Activated T-cell treated with anti-CD3 and anti-CD28 coated beads, Interleukin-2, amount 50 U/mL, for 4 hours (primary cell): Measurements from ENCODE around the gene IL25. TPM values are rescaled to one million over a fixed set of nuclear protein-coding genes. Genes with fewer than 3 reads are reported as not detected.

Experiments
- ATAC-seq, 2 donors: fragments of 200-7000 bp; cut with Tn5 transposase; one replicate each; pipeline ENCODE4 v1.10.0; 2021
- DNase-seq: peaks from one replicate; pipeline ENCODE4 v3.0.0-alpha.2; 2020
- H3K27me3 Mint-ChIP-seq: one replicate; pipeline ENCODE4 v1.8.0; 2021; ENCODE audit warnings: low read depth, mixed read lengths
- H3K36me3 Mint-ChIP-seq: one replicate; pipeline ENCODE4 v1.8.0; 2022; ENCODE audit warnings: mixed read lengths; ENCODE audit not compliant: insufficient read depth
- H3K4me1 Mint-ChIP-seq: one replicate; pipeline ENCODE4 v1.8.0; 2021; ENCODE audit warnings: low read depth, mixed read lengths
- H3K4me3 Mint-ChIP-seq: one replicate; pipeline ENCODE4 v1.8.0; 2021; ENCODE audit warnings: mild to moderate bottlenecking, moderate library complexity, mixed read lengths
- H3K9me3 Mint-ChIP-seq: one replicate; pipeline ENCODE4 v1.8.0; 2021; ENCODE audit warnings: mixed read lengths
- total RNA-seq, 3 donors: library from RNA; stranded (reverse); gene quantifications; one replicate each; pipeline ENCODE4 v1.2.1, GENCODE V29; 2021

IL25 gene
- total RNA-seq, 3 donors from 2014 or later: not detected

- H3K4me3 Mint-ChIP-seq: no peak overlapping the region
- no peak for DNase-seq
- H3K36me3 Mint-ChIP-seq: no peaks in the 10 kb centered on the region
- peaks cover under 1% of the 10 kb centered on the region for H3K4me1 Mint-ChIP-seq
- H3K9me3 Mint-ChIP-seq: no peaks in the 10 kb centered on the region
- peaks cover 18% of the 10 kb centered on the region for H3K27me3 Mint-ChIP-seq
- ATAC-seq: no peak
Measured at GRCh38 chr14:23347406-23348296, 25.0 kb upstream of the IL25 start.

GRCh38 chr14:23348297-23348655 is 24.3 kb upstream of the IL25 start:
- H3K27me3 Mint-ChIP-seq: peaks cover 21% of the 10 kb centered on the region
- ATAC-seq (no peak), DNase-seq (no peak)
- H3K9me3 Mint-ChIP-seq: no peaks in the 10 kb centered on the region
- H3K4me3 Mint-ChIP-seq: no peak overlapping the region
- H3K36me3 Mint-ChIP-seq: no peaks in the 10 kb centered on the region
- H3K4me1 Mint-ChIP-seq: peaks cover 6% of the 10 kb centered on the region

GRCh38 chr14:23349156-23349845 is 23.3 kb upstream of the IL25 start:
- peaks cover 6% of the 10 kb centered on the region for H3K4me1 Mint-ChIP-seq
- peaks cover 29% of the 10 kb centered on the region for H3K27me3 Mint-ChIP-seq
- DNase-seq: no peak
- H3K36me3 Mint-ChIP-seq: no peaks in the 10 kb centered on the region
- no peaks in the 10 kb centered on the region for H3K9me3 Mint-ChIP-seq
- no peak for ATAC-seq
- H3K4me3 Mint-ChIP-seq: no peak overlapping the region

- ATAC-seq (peak; percentile 38 to 45), DNase-seq (no peak)
- Mint-ChIP-seq H3K4me1 (peaks cover 6% of the 10 kb centered on the region), H3K4me3 (peak overlapping the region; percentile 73), H3K36me3 (no peaks in the 10 kb centered on the region), H3K27me3 (peaks cover 48% of the 10 kb centered on the region), H3K9me3 (no peaks in the 10 kb centered on the region)
Measured at GRCh38 chr14:23351681-23352505, 20.7 kb upstream of the IL25 start.

GRCh38 chr14:23352506-23353432 is 19.8 kb upstream of the IL25 start, which contains the start of gene SLC22A17:
Gene SLC22A17, minus strand, starts transcription at chr14:23352887.
- peak within 1 kb of the TSS; percentile 73 for H3K4me3 Mint-ChIP-seq
- peaks cover 48% of the 10 kb centered on the region for H3K27me3 Mint-ChIP-seq
- H3K36me3 Mint-ChIP-seq: no peaks in the 10 kb centered on the region
- ATAC-seq: peak; percentile 87 to 90
- peak; percentile 47 for DNase-seq
- no peaks in the 10 kb centered on the region for H3K9me3 Mint-ChIP-seq
- peaks cover 6% of the 10 kb centered on the region for H3K4me1 Mint-ChIP-seq

GRCh38 chr14:23353433-23353780 is 19.2 kb upstream of the IL25 start:
- ATAC-seq (no peak), DNase-seq (no peak)
- Mint-ChIP-seq H3K36me3 (no peaks in the 10 kb centered on the region), H3K4me3 (peak overlapping the region; percentile 73), H3K9me3 (no peaks in the 10 kb centered on the region), H3K27me3 (peaks cover 48% of the 10 kb centered on the region), H3K4me1 (peaks cover 6% of the 10 kb centered on the region)

GRCh38 chr14:23354990-23355389 is 17.6 kb upstream of the IL25 start:
- Mint-ChIP-seq H3K4me3 (no peak overlapping the region), H3K36me3 (no peaks in the 10 kb centered on the region), H3K27me3 (peaks cover 49% of the 10 kb centered on the region), H3K9me3 (no peaks in the 10 kb centered on the region), H3K4me1 (peaks cover 6% of the 10 kb centered on the region)
- DNase-seq: no peak
- no peak for ATAC-seq

GRCh38 chr14:23355871-23356435 is 16.7 kb upstream of the IL25 start:
- Mint-ChIP-seq H3K9me3 (no peaks in the 10 kb centered on the region), H3K36me3 (no peaks in the 10 kb centered on the region), H3K27me3 (peaks cover 44% of the 10 kb centered on the region), H3K4me1 (peaks cover 6% of the 10 kb centered on the region), H3K4me3 (no peak overlapping the region)
- DNase-seq: no peak
- no peak for ATAC-seq

GRCh38 chr14:23356662-23357061 is 15.9 kb upstream of the IL25 start:
- Mint-ChIP-seq H3K4me1 (peaks cover 6% of the 10 kb centered on the region), H3K4me3 (no peak overlapping the region), H3K36me3 (no peaks in the 10 kb centered on the region), H3K9me3 (no peaks in the 10 kb centered on the region), H3K27me3 (peaks cover 37% of the 10 kb centered on the region)
- DNase-seq (no peak), ATAC-seq (no peak)

- peaks cover 37% of the 10 kb centered on the region for H3K27me3 Mint-ChIP-seq
- no peak for ATAC-seq
- no peak overlapping the region for H3K4me3 Mint-ChIP-seq
- no peaks in the 10 kb centered on the region for H3K9me3 Mint-ChIP-seq
- no peak for DNase-seq
- no peaks in the 10 kb centered on the region for H3K36me3 Mint-ChIP-seq
- H3K4me1 Mint-ChIP-seq: peaks cover 6% of the 10 kb centered on the region
Measured at GRCh38 chr14:23357261-23357660, 15.3 kb upstream of the IL25 start.

GRCh38 chr14:23358042-23358441 is 14.6 kb upstream of the IL25 start:
- Mint-ChIP-seq H3K4me1 (peaks cover 2% of the 10 kb centered on the region), H3K9me3 (no peaks in the 10 kb centered on the region), H3K27me3 (peaks cover 35% of the 10 kb centered on the region), H3K4me3 (no peak overlapping the region), H3K36me3 (no peaks in the 10 kb centered on the region)
- DNase-seq (no peak), ATAC-seq (no peak)

GRCh38 chr14:23358553-23359166 is 13.9 kb upstream of the IL25 start:
- no peak for ATAC-seq
- Mint-ChIP-seq H3K36me3 (no peaks in the 10 kb centered on the region), H3K4me1 (no peaks in the 10 kb centered on the region), H3K9me3 (no peaks in the 10 kb centered on the region), H3K4me3 (no peak overlapping the region), H3K27me3 (peaks cover 32% of the 10 kb centered on the region)
- DNase-seq: no peak

- Mint-ChIP-seq H3K27me3 (peaks cover 30% of the 10 kb centered on the region), H3K9me3 (no peaks in the 10 kb centered on the region), H3K4me1 (no peaks in the 10 kb centered on the region), H3K36me3 (no peaks in the 10 kb centered on the region), H3K4me3 (no peak overlapping the region)
- no peak for DNase-seq
- ATAC-seq: no peak
Measured at GRCh38 chr14:23359167-23359626, 13.4 kb upstream of the IL25 start.
